Measurements from ENCODE around the gene GAN.

The GAN gene

GRCh38 chr16:81429045-81429521 lies 114.3 kb downstream of the GAN start:
- TF ChIP-seq, protein P1, sequence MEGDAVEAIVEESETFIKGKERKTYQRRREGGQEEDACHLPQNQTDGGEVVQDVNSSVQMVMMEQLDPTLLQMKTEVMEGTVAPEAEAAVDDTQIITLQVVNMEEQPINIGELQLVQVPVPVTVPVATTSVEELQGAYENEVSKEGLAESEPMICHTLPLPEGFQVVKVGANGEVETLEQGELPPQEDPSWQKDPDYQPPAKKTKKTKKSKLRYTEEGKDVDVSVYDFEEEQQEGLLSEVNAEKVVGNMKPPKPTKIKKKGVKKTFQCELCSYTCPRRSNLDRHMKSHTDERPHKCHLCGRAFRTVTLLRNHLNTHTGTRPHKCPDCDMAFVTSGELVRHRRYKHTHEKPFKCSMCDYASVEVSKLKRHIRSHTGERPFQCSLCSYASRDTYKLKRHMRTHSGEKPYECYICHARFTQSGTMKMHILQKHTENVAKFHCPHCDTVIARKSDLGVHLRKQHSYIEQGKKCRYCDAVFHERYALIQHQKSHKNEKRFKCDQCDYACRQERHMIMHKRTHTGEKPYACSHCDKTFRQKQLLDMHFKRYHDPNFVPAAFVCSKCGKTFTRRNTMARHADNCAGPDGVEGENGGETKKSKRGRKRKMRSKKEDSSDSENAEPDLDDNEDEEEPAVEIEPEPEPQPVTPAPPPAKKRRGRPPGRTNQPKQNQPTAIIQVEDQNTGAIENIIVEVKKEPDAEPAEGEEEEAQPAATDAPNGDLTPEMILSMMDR (IDR thresholded peaks at IDR 0.05; ENCODE audit: borderline replicate concordance, insufficient read depth, low read depth, low read length): peak; percentile 41; the same call in 1 of the 2 replicates
- no peak overlapping the region for H3K4me3 ChIP-seq (ENCODE audit: low read depth, low read length)

DNA sequence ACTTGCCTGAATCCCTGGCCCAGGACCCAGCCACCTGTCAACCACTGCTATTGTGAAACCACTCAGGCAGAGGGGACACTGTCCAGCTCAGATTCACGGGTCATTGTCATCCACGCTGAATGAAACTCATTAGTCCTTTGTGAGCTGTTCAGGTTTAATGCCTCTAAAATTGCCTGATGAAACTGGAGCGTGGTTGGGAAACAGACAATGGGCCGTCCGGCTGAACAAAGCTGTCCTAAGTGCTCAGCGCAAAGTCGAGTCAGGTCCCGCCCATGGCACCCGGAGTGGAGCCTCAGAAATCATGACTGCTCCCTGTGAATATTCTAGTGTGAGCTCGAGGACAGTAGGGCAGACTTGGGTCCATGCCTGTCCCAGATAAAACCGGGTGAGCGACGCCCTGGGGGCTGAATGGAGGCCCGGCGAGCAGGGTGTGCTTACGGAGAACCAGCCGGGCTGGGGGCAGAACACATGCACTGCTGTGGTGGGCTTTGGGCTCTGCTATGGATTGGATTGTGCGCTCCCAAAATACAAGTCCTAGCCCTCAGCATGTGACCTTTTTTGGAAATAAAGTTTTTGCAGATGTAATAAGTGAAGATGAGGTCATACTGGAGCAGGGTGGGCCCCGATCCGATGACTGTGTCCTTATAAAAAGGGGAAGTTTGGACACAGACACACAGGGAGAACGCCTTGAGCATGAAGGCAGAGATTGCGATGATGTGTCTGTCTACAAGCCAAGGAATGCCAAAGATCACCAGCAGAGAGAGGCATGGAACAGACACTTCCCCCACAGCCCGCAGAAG lies 117.0 kb downstream of the GAN start:
- TF ChIP-seq, protein P1 (IDR thresholded peaks at IDR 0.05; ENCODE audit: borderline replicate concordance, insufficient read depth, low read depth, low read length): no peak
- no peak overlapping the region for H3K4me3 ChIP-seq (ENCODE audit: low read depth, low read length)

DNA sequence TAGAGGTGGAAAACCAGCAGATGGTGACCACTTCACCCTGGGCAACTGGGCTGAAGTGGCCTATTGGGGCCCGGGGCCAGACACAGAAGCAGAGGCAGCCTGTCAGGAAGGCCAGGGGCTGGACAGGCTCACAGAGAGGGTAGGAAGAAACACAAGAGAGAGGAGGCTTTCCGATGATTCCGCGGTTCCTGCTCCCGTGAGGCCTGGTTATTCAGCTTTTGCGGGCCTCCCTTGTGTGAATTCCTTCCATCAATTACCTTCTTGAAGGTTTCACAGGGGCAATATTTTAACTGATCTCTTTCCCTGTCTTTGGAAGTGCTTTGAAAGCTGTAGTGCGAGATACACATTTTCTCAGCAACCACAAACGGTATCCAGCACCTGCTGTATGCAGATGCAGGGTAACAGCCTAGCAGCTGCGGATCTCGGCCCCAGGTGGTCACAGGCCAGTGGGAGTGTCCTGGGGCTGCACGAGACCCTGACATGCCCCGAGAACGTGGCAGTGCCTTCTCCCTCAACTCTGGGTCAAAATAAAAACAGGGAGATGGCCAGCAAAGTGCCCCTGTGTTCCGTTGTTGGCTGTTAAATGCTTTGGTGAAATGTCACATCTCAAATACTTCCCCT lies 118.3 kb downstream of the GAN start:
- TF ChIP-seq, protein P1 (IDR thresholded peaks at IDR 0.05; ENCODE audit: borderline replicate concordance, insufficient read depth, low read depth, low read length): no peak
- no peak overlapping the region for H3K4me3 ChIP-seq (ENCODE audit: low read depth, low read length)

- H3K4me3 ChIP-seq (ENCODE audit: low read depth, low read length): no peak overlapping the region
- TF ChIP-seq, protein P1 (IDR thresholded peaks at IDR 0.05; ENCODE audit: borderline replicate concordance, insufficient read depth, low read depth, low read length): no peak
Observed at GRCh38 chr16:81435103-81435502, 120.3 kb downstream of the GAN start.

- H3K4me3 ChIP-seq (ENCODE audit: low read depth, low read length): no peak overlapping the region
- TF ChIP-seq, protein P1 (IDR thresholded peaks at IDR 0.05; ENCODE audit: borderline replicate concordance, insufficient read depth, low read depth, low read length): no peak
Observed at GRCh38 chr16:81435567-81435966, 120.8 kb downstream of the GAN start.

DNA sequence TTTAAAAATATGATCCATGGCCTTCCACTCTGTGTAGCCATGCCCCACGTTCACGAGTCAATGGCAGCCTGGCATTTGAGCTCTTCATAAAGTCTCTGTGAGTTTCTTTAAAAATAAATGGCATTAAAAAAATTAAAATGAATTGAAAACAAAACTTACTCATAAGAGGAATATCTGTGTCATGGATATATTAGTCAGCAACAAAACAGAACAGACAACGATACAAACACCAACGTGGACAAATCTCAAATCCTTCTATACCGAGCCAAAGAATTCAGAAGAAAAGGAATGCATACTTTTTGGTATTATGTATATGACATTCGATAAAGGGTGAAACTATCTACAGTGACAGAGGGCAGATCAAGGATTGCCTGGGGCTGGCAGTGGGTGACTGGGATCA lies 121.6 kb downstream of the GAN start:
- no peak overlapping the region for H3K4me3 ChIP-seq (ENCODE audit: low read depth, low read length)
- TF ChIP-seq, protein P1 (IDR thresholded peaks at IDR 0.05; ENCODE audit: borderline replicate concordance, insufficient read depth, low read depth, low read length): no peak

GRCh38 chr16:81437865-81438264 lies 123.1 kb downstream of the GAN start:
- TF ChIP-seq, protein P1 (IDR thresholded peaks at IDR 0.05; ENCODE audit: borderline replicate concordance, insufficient read depth, low read depth, low read length): no peak
- H3K4me3 ChIP-seq (ENCODE audit: low read depth, low read length): no peak overlapping the region
